ENCODE data around the gene SMAD3.
"Not testable (repeated sequence)": the region's sequence is repeated elsewhere in the genome, so short reads cannot be mapped to it uniquely, and the experiment has no call there.

SMAD3 gene

DNA sequence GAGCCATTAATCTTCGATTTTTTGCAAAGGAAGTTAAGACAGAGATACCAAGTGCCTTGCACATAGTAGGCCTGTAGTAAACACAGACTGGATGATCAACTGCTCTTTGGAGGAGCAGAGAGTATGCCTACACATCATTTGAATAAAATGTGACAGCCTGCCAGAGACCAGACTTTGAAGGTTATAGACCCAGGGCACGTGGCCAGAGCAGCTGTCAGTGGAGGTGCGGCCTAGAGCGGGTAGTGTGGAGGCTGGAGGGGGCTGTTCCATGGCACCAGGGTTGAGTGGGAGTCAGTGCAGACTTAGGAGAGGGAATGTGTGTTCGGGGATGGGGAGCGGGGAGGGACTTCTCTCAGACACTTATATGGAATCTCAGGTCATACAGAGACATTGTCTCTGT is 80.8 kb downstream of the SMAD3 start:
- no peak for DNase-seq

DNA sequence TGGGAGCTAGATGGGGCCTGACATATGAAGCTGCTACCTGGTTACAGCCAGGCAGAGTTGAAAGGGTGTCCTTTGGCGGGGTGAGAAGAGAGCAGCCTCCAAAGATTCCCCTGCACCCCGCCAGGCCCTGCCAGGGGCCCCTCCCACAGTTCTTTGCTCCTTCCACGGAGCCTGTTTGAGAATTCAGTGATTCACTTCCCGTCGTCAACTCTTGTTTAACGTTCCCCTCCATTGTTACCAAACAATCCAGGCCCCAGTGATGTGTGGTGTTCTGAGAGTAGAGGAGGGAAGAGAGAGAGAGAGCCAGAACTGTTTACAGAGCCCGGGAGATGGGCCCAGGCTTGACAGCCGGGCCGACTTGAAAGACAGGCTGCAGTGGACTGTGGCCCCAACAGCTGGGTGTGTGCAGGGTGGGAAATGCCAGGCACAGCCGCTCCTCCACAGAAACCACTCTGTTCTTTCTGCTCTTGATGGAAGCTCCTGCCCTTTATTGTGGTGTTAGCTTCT is 81.5 kb downstream of the SMAD3 start:
- DNase-seq = no peak

DNA sequence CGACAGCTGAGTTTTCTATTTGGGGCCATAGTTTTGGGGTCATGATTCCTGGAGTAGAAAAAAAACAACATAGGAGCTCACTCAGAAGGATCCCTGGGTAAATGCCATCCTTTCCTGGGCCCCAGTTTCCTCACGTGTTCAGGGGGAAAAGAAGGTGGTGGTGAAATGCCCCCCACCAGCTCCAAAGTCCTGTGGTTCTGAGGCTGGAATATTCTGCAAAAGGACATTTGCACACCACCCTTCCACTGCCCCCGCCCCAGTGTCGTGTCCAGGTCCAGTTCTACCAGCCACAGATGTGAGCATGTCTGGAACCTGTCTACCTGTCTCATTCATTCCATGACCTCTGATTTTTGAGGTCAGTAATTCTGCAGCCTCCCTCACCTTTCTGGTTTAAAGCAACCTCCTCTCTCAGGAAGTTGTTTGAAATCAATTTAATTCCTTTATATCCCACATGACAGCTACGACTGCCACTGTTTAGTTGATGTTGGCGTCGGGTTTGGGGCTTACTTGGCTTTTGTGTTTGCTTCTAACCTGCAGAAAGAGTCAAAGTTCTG is 82.1 kb downstream of the SMAD3 start:
- DNase-seq = no peak

DNA sequence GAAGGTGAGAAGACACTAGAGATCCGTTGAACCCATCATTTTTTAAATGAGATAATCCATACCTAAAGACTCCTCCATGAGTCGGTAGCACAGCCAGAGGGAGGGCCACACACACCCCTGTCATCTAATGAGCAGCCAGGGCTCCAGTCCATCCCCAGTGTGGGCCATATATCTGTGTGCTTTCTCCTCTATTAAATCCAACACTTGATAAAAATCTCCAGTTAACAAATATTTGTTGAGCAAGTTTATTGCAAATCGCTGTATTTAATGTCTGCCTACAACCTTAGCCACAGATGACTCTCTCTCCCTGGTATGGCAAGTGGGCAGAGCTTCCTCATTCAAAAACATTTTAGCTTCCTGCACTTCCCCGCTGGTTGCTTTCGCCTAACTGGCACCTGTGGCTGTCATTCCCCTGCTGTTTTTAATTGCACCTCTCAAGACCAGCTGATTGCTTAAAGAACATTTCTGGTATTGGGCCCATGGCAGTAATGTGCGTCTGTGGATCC is 82.8 kb downstream of the SMAD3 start:
- no peak for DNase-seq

DNA sequence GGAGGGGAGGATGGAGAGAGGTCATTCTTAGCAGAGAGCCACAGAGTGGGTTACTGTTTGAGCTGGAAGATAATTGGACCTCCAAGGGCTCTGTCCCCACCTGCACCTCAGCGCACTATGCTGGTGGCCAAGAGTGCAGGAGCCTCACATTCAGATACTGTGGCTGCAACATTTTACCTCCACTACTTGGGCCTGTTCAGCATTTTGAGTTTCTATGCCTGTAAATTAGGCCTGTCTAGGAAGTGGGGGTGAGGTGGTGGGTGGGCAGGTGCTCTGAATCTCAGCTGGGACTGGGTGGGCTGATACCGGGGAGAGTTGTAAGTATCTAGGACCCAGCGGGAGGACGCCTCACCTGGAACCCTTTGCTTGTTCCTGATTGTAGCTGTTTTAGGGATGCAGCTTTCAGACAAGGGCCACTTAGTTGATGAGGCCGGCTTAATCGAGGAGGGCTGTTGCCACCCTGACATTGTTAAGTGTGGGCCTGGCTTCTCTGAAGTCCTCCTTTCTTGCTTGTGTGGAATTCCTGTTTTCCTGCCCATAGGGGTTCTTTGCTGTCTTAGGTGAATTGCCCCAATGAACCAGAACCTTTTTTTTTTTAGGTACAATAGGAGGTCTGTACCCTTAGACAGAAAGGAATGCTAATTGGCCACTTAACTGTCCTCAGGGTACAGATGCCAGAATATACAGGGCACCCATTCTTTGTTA is 83.8 kb downstream of the SMAD3 start:
- DNase-seq = no peak

DNA sequence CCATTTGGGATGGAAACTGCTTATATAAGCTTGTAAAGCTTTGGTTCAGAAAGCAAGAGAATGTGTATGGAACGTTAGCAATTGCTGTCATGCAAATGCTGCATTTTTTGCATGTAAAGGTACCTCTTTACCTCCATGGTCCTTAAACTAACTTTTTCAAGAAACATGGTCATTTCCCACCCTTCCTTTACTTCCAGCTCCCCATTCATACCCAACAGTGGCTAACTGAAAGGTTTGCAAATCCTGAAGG is 84.3 kb downstream of the SMAD3 start:
- DNase-seq = no peak

DNA sequence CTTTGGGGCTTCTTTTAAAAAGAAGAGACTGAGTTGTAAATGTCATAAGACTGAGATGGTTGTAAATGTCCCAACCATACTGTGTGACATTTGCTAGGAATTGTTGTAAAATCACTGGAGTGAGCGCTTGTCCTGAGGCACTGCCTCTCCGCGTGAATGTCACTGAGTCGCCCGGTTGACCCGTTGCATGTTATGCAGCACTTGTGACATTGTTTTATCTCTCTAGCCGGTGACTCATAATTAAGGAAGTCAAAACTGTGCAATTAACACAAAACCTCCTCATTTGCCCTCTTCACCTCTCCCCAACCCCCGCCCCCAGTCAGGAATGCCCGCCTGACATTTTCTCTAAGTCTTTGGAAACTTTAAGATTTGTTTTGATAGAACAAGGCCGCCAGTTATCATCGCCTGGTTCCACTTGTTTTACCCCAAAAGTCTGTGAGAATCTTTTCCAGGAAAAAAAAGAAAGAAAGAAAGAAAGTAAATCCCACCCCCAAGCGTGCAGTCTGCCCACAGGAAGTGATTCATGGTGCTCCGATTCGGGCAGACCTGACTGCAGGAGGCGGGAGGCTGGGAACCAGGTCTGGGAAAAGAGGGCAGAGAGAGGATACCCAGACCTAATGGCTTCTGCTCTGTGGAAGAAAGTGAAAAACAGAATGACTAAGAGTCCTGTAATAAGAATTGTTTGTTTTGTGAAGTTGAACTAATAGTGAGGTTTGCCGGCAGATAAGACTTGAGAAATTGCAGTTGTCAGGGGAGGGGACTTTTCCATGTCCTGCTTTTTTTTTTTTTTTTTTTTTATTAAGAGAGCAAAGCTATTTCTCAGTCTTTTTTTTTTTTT is 84.8 kb downstream of the SMAD3 start:
- DNase-seq = peak; percentile 25

DNA sequence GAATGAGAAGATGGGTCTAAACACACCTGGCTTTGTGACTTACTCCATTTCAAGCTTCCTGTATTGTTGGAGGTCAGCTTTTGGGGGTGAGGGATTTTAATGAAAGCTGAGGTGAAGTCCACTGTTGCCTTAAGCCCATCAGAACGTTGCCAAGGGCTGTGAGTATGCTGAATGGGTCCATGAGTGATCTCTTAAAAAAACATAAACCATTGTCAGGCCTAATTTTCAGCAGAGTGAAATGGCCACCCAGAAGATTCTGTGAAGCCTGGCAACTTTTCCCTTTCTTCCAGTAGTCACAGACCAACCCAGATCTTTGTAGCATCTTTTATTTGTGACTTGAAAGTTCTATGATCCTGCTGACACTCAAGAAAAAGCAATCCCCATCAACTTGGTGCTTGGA is 87.0 kb downstream of the SMAD3 start:
- no peak for DNase-seq

DNA sequence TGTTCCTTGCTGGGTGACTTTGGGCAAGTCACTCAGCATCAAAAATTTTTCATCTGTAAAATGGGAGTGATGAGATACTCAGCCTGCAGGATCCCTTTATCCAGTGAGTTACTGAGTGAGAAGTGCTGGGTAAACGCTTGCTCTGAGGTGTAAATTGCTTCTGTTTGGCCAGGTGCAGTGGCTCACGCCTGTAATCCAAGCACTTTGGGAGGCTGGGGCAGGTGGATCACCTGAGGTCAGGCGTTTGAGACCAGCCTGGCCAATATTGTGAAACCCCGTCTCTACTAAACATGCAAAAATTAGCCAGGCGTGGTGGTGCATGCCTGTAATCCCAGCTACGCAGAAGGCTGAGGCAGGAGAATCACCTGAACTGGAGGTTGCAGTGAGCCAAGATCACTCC is 87.6 kb downstream of the SMAD3 start:
- not testable (repeated sequence) for DNase-seq

DNA sequence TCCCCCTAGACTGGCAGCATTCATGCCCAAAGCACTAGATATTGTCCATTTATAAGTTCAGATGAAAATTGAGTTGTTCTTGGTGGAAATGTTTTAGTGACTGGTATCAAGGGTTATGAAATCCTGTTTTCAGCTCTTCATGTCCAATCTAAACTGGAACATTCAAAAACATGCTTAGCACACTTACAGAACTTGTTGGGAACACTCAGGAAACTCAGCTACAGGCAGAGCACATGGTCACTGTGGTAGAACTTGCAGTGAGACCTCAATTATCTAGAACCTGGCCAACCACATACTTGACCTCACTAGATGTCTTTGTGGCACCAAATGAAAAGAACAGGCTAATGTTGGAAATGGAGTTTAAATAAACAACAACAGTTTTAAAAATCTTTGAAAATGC is 88.8 kb downstream of the SMAD3 start:
- DNase-seq = no peak

DNA sequence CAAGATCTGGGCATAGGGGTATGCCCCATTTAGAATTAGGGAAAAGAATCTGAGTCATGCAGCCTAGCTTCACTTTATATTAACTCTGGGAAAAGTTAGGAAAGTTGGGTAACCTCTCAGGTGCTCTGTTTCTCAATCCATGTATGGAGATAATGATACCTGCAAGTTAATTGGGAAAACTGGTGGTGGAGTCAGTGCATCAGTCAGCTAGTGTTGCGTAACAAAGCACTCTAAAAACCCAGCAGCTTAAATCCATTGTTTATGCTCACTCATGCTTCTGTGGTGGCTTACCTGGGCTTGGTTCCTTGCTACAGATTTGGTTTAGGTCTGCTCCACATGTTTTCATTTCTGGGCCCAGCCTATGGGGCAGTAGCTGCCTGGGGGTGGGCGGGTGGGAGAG is 91.0 kb downstream of the SMAD3 start:
- no peak for DNase-seq

DNA sequence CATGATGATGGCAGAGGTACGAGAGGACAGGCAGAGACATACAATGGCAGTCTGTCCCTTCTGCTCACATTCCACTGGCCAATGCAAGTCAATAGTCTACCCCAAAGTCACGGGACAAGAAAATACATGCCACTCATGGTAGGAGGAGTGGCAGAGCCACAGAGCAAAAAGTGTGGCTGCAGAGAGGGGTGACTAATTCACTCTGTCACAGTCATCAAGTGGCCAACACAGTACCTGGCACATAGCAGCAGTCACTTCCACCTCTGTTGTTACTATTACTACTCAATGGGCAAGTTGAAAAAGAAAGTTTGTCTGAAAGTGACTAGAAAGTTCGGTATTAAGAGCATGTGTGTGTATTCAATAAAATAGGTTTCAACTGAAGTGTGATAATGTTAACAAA is 91.4 kb downstream of the SMAD3 start:
- DNase-seq = no peak

DNA sequence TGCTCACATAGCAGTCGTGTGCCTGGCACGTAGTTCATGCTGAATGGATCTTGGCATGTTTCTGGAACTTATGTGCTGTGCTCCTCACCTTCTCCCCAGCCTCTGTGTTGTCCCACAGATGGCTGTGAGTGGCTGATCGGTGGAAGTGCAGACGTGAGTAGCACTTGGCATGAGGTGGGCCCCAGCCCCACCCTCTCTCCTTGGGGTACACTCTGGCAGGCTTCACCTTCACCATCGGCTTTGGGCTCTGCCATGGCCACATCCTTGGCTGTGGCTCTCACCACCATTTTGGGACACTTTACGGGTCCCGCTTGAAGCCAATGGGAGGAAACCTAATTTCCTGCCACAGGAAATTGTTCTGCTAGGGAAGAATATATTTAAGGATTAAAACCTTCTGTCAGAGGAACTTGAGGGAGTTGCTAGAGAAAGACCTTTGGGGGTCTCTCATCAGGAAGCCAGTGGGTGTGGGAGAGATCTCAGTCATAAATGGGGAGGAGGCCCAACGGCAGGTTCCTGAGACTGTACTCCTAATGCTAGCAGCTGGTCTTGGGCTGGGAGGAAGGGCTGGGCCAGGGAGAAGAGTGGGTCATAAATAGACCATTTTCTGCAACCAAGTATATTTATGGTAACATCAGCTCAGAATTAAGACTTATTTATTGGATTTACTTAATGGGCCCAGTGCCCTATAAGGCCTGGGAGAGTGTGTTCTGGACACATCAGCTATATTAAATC is 92.3 kb downstream of the SMAD3 start:
- DNase-seq = no peak

DNA sequence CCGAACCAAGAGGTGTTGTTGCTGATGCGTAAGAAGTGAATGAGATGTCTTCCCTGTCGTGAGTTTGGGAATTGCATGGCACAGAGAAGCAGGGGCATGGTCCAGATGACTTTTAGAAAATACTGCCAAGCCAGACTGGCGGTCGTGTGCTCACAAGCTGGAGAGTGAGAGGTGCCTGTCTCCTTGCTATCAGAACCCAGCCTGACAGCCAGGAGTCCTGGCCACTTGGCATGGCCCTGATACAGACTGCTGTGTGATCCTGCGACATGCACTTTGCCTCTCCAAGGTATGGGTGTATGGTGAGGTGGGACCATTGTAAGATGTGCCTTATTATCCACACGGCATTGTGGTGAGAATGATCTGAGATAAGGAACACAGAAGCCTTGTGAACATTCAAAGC is 93.0 kb downstream of the SMAD3 start:
- DNase-seq = no peak

DNA sequence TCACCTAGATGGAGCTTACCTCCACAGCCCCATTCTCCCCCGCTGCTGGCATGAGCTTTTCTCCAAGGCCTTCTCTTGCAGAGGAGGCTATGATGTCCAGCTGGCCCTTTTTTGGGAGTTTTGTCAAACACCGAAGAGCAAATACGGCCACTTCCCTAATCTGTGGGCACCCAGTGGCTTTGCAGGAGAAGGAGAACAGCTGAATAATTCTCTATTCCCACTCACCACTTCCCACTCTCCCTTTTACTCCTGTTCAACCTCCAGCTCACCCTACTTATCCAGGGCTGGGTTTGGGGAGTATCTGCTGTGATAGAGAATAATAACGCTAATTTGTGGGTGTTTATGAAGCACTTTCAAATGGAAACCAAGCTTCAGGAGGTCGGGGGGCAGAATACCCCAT is 96.0 kb downstream of the SMAD3 start:
- no peak for DNase-seq

DNA sequence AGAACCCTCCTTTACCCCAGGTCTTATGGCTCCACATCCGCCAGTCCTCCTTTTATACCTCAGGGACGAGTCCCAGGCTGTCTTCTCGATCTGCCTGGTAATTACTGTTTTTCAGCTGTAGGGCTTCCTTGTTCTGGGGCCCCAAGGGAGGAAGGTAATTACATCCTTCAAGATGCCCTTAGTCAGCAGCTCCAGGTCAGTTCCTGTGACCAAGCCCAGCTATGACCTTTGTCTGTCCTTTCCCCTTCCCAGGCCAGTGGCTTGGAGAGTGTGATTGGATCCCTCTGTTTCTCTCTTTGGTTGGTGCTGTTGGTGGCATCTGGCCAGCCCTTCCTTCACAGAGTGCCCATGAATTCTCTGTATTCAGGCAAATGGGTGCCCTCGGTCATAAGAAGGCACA is 96.5 kb downstream of the SMAD3 start:
- no peak for DNase-seq

DNA sequence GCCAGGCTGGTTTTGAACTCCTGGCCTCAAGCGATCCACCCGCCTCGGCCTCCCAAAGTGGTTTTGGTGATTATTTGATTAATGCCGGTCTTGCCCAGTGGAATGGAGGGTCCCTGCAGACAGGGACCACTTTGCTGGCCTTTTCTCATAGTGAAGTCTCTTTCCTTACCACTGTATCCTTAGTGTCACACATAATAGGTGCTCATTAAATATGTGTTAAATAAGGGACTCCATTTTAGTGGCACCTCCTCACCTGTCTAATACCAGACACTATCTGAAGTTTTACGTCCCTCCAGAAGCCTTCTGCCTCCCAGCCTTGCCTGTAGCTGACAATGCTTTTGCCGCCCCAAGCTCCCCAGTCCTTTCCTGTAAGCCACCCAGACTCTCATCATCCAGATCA is 97.8 kb downstream of the SMAD3 start:
- DNase-seq = no peak

DNA sequence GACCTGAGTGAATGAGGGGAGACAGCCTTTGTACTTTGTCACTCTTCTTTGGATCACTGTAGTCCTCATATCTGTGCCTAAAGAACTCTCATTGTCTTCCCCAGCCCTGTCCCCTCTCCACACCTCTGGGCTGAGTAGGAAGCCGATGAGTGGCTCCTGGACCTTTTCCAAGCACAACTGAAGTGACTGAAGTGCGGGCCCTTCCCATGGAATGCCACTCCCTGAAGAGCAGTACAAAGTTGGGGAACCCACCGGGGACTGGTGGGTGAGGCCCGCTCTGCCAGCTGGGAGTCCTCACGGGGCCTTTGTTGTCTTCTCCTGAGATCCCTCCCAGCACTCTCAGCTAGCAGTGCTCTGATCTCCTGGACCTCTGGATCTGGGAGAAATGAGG is 99.0 kb downstream of the SMAD3 start:
- DNase-seq = no peak

DNA sequence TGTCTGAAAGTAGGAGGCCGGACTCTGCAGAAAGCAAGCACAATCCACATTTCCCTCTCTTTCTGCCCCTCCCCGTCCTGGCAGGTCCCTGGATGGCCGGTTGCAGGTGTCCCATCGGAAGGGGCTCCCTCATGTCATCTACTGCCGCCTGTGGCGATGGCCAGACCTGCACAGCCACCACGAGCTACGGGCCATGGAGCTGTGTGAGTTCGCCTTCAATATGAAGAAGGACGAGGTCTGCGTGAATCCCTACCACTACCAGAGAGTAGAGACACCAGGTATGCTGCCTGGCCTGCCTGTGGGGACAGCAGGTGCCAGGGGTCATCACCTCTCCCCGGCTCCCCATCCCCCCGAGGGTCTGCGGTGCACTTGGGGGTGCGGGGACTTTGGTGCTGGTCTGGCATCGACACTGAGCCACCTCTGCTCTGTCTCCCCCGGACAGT is 99.4 kb downstream of the SMAD3 start:
- no peak for DNase-seq

DNA sequence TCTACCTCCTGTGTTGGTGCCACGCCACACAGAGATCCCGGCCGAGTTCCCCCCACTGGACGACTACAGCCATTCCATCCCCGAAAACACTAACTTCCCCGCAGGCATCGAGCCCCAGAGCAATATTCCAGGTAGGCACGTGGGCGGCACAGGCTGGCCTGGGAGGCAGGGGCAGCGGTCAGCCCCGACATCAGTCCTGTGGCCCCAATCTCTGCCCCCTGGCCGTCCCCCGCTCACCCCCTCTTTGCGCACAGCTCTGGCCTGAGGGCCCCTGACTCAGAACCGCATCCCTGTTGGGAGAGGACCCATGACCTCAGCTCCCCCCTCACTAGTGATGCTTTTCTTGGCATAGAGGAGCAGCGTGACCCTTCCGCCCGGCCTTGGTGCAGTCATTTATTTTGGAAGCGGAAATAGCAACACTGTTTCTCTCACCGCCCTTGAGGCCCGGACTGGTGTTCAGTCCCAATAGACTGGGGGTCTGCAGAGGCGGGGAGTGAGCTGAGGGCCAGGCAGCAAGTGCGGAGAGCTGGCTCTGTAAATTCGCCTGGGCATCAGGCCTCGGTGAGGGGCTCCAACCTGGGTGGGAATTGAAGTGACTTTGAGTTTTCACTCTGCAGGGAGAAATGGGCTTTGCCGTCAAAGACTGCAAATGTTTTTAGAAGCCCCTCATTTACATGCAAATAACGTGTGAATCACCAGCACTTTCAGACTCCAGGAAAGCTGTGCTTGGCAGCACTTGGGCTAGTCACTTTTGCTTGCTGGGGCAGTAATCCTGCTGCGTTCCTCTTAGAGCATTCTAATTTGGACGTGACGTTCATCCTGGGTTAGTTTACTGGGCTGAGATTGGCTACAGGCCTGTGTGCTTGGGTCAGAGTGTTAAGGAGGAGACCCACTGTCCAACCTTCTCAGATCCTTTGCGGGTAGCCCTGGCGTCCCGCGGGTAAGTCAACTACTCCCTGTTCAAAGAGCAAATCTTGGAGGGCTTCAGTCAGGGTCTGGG is 100.2 kb downstream of the SMAD3 start:
- no peak for DNase-seq

DNA sequence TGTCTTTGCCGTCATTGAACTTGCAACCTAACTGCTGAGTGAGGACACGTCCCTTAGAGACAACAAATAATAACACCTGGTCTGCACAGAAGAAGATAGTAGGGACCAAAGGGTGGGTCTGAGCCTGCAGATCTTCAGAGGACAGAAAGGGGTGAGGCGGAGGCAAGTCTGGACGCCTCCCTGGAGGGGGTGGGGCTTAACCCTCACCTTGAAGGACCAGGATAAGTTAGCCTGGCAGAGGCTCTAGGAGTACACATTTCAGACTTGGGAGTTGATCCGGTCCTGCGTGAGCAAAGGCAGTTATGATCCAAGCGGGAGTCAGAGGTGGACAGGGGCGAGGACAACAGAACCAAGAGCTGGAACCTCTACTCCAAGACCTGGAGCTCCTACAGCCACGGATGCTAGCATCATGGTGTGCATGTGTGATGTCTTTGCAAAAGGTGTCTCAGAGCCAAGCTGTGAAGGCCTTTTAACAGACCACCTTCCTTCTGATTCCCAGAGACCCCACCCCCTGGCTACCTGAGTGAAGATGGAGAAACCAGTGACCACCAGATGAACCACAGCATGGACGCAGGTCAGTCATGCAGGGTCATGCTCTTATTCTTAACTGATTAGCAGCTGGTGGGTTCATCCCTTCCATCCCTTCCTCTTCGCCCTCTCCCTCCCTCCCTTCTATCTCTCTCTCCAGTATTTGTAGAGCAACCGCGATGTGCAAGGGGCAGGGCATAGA is 101.0 kb downstream of the SMAD3 start:
- no peak for DNase-seq
